Esophagus (tissue), 2 donors: ENCODE results near the gene PBX1. TPM values are rescaled to one million over a fixed set of nuclear protein-coding genes. Genes with fewer than 3 reads are reported as not detected.

Source experiments
- H3K27ac ChIP-seq, 2 donors: one replicate each; pipeline ENCODE4 v1.5.1; 2013; ENCODE audit warnings: low read depth in 2 of 2, mild to moderate bottlenecking in 2 of 2, inconsistent platforms in 1 of 2, low read length in 1 of 2, moderate library complexity in 1 of 2
- H3K27me3 ChIP-seq, 2 donors: one replicate each; pipeline ENCODE4 v1.6.1; 2013; ENCODE audit warnings: low read length in 2 of 2, control low read depth in 1 of 2, mild to moderate bottlenecking in 1 of 2; ENCODE audit not compliant: insufficient read depth in 2 of 2, control insufficient read depth in 1 of 2
- H3K36me3 ChIP-seq, 2 donors: one replicate each; pipeline ENCODE4 v1.6.1; 2013; ENCODE audit warnings: low read length in 1 of 2; ENCODE audit not compliant: control insufficient read depth in 2 of 2, insufficient read depth in 2 of 2
- H3K4me1 ChIP-seq, 2 donors: one replicate each; pipeline ENCODE4 v1.6.1; 2013; ENCODE audit warnings: low read length in 1 of 2; ENCODE audit not compliant: control insufficient read depth in 2 of 2, insufficient read depth in 2 of 2
- H3K4me3 ChIP-seq, 2 donors: one replicate each; pipeline ENCODE4 v1.5.1; 2013; ENCODE audit warnings: low read length in 2 of 2, mild to moderate bottlenecking in 2 of 2, low read depth in 1 of 2, moderate library complexity in 1 of 2
- H3K9me3 ChIP-seq, 2 donors: one replicate each; pipeline ENCODE4 v1.6.1; 2013; ENCODE audit warnings: mild to moderate bottlenecking in 2 of 2, low read depth in 1 of 2, low read length in 1 of 2, moderate library complexity in 1 of 2; ENCODE audit not compliant: control insufficient read depth in 2 of 2, insufficient read depth in 1 of 2
- WGBS, 2 donors: extraction: QIAGEN DNeasy Blood & Tissue Kit; methylation state at CpG; one replicate each; pipeline ENCODE4 v1.1.7; 2013; 5-methylcytosine and 5-hydroxymethylcytosine counted together
- polyA plus RNA-seq, 2 donors: library from polyadenylated mRNA; stranded (reverse); fragments of 200-250 nt; gene quantifications; one replicate each; pipeline ENCODE4 v1.2.3, GENCODE V29; 2013
- donor health status: healthy with polysubstance abuse.
- donor health status: Bipolar disorder and iron deficiency.

The PBX1 gene
- polyA plus RNA-seq, 2 donors, result 8.1 to 10.5 TPM

GRCh38 chr1:164731161-164731876 lies 172.3 kb downstream of the PBX1 start:
- 86 to 87% methylated on average over 11 of the region's 11 CpGs for WGBS, 2 donors
- Histone ChIP-seq H3K9me3 (no peaks in the 10 kb centered on the region), H3K4me3 (no peak overlapping the region), H3K36me3 (no peaks in the 10 kb centered on the region), H3K4me1 (no peaks in the 10 kb centered on the region), H3K27ac (no peak overlapping the region), H3K27me3 (no peaks in the 10 kb centered on the region)

DNA sequence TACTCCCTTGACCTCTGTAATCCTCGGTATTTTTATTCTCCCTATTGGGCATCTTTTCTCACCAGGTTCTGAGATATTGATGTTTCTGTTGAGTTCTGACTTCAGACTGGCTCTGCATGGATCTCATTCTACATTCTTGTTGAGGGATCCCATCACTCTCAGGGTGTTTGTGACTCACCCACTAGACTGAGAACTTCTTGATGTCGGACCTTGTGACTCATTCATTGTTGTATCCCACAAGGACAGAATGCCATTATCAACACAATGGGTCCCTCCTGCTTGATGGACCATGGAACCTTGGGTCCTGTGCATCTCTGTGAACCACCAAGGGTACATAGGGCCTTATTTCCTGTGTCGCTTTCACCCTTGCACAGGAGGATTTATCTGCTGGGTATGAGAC lies 174.1 kb downstream of the PBX1 start:
- Histone ChIP-seq H3K27ac (no peak overlapping the region), H3K9me3 (no peaks in the 10 kb centered on the region), H3K36me3 (no peaks in the 10 kb centered on the region), H3K4me3 (no peak overlapping the region), H3K27me3 (no peaks in the 10 kb centered on the region), H3K4me1 (no peaks in the 10 kb centered on the region)
- 78 to 83% methylated on average over 3 of the region's 3 CpGs for WGBS, 2 donors

GRCh38 chr1:164733734-164734133 lies 174.8 kb downstream of the PBX1 start:
- no peaks in the 10 kb centered on the region for H3K36me3 ChIP-seq
- WGBS, 2 donors, result 92 to 93% methylated on average over 4 of the region's 4 CpGs

DNA sequence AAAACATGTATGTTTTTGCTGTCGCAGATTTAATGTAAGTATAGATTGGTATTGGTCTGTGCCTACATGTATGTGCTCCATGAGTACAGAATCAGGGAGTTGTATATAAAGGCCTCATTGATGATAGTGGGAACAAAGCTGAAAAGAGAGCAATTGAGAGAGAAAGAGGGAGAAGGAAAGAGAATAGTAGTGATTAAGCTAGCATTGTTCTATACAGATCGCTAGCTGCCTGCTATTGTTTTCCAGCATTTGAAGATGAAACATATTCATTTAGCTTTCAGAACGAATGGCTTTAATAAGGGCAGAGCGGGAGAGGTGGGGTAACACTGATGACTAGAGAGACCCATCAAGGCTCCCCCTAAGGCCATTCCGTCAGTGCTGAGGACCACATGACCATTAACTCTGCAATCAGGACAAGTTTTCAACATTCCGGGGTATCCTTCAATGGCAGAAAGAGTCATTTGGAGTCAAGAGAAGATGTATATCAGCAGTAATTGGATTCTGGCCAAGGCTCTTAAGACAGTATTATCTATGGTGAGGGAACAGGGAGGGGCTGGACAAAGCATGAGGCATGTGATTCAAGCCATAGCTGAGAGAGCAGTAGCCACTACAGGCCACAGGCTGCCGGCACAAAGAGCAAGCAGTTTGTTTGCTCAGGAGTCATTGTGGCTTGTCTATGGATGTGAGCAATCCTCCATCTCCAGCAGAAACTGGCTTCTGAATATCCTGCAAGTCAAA lies 176.5 kb downstream of the PBX1 start:
- no peaks in the 10 kb centered on the region for H3K4me1 ChIP-seq
- no peak overlapping the region for H3K27ac ChIP-seq
- no peaks in the 10 kb centered on the region for H3K27me3 ChIP-seq
- 86 to 91% methylated on average over 7 of the region's 7 CpGs for WGBS, 2 donors
- H3K36me3 ChIP-seq, result no peaks in the 10 kb centered on the region
- H3K4me3 ChIP-seq, result no peak overlapping the region
- H3K9me3 ChIP-seq, result no peaks in the 10 kb centered on the region

More at GRCh38 chr1:164733734-164734133, 174.8 kb downstream of the PBX1 start:
- H3K27me3 ChIP-seq, result no peaks in the 10 kb centered on the region
- H3K4me3 ChIP-seq, result no peak overlapping the region
- no peaks in the 10 kb centered on the region for H3K9me3 ChIP-seq
- H3K27ac ChIP-seq, result no peak overlapping the region
- no peaks in the 10 kb centered on the region for H3K4me1 ChIP-seq

- WGBS, 2 donors, result 91 to 96% methylated on average over 8 of the region's 8 CpGs
- Histone ChIP-seq H3K27ac (no peak overlapping the region), H3K4me1 (no peaks in the 10 kb centered on the region), H3K27me3 (no peaks in the 10 kb centered on the region), H3K9me3 (no peaks in the 10 kb centered on the region), H3K4me3 (no peak overlapping the region), H3K36me3 (no peaks in the 10 kb centered on the region)
Measured at GRCh38 chr1:164736137-164736536, 177.2 kb downstream of the PBX1 start.

- WGBS, 2 donors, result 88% methylated on average over 10 of the region's 10 CpGs
- Histone ChIP-seq H3K4me1 (no peaks in the 10 kb centered on the region), H3K4me3 (no peak overlapping the region), H3K9me3 (no peaks in the 10 kb centered on the region), H3K27me3 (no peaks in the 10 kb centered on the region), H3K27ac (no peak overlapping the region), H3K36me3 (no peaks in the 10 kb centered on the region)
Measured at GRCh38 chr1:164739189-164739588, 180.2 kb downstream of the PBX1 start.

GRCh38 chr1:164740000-164740526 lies 181.1 kb downstream of the PBX1 start:
- Histone ChIP-seq H3K4me1 (no peaks in the 10 kb centered on the region), H3K27ac (no peak overlapping the region), H3K36me3 (no peaks in the 10 kb centered on the region), H3K27me3 (no peaks in the 10 kb centered on the region), H3K9me3 (no peaks in the 10 kb centered on the region), H3K4me3 (no peak overlapping the region)
- WGBS, 2 donors, result 92 to 96% methylated on average over 3 of the region's 3 CpGs

DNA sequence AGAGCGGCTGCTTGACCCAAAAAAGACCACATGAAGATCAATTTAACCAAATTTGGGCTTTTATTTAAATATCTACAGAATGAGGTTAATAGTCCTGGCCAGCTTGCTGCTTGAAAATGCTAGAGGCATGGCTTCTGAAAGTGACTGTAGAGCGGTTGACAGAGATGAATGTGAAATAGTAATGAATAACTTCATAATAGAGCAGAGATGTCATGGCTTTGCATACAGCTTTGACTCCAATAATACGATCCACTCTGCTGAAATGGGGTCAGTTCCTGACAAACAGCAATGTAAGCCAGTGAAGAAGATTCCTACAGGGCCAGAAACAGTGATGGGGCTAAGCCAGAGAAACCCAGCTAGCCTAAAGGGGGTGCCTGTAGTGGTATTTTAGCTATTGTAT lies 183.8 kb downstream of the PBX1 start:
- Histone ChIP-seq H3K9me3 (no peaks in the 10 kb centered on the region), H3K27ac (no peak overlapping the region), H3K4me1 (no peaks in the 10 kb centered on the region), H3K4me3 (no peak overlapping the region), H3K36me3 (no peaks in the 10 kb centered on the region), H3K27me3 (no peaks in the 10 kb centered on the region)
- 78 to 83% methylated on average over 3 of the region's 3 CpGs for WGBS, 2 donors

DNA sequence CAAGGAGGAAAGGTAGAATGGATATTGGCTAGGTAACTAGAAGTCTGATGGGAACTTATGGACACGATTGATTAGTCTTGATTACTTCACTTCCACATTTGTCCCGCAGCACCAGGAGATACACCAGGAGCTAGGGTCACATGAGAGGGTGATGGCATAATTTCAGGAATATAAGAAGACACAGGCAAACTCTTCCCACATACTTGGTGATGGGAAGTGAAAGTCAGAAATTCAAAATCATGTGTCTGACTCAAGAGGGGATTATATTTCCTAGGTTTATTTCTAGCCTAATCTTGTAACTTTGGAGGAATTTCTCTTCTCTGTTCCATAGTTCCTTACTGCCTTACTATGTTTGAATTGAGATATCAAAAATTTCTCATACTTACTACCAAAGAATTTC lies 185.0 kb downstream of the PBX1 start:
- H3K4me3 ChIP-seq, result no peak overlapping the region
- no peaks in the 10 kb centered on the region for H3K4me1 ChIP-seq
- no peaks in the 10 kb centered on the region for H3K36me3 ChIP-seq
- no peaks in the 10 kb centered on the region for H3K27me3 ChIP-seq
- 84 to 89% methylated on average over 2 of the region's 2 CpGs for WGBS, 2 donors
- no peaks in the 10 kb centered on the region for H3K9me3 ChIP-seq
- no peak overlapping the region for H3K27ac ChIP-seq
